ENCODE measurements around the gene DPH5.
"Not testable (repeated sequence)": the region's sequence is repeated elsewhere in the genome, so short reads cannot be mapped to it uniquely, and the experiment has no call there.

Gene DPH5

DNA sequence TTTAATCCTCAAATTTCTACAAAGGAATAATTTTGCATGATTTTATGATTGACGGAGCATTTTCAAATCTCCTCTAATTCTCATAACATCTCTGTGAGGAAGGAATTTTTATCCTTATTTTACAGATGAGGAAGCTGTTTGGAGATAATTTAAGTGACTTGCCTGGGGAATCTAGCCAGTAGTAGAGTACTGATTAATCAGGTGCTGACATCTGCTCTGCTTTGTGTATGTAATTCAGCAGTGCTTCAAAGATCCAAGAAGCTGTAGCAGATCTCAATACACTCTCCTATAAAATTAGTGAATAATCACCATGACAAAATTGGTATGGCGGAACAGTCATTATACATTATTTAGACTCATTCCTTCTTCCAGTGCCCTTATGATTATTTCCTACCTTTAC is 46.0 kb downstream of the DPH5 start:
- DNase-seq = no peak

DNA sequence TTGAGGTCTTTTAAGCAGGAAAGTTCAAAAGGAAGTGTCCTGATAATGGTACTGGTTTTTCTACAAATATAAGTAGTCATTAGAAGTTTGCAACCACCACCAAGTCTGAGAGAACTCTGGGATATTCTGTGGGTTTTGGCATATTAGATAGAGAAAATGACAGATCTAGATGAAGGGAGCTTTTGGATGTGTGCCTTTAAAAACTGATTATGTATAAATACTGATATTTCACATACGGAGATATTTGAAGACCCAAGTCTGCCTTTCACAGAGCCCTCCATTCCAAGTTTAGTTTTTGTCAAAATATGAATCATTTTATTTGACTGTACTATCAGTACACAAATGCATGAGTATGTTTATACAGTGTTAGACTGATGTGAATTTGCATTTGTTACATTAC is 48.6 kb downstream of the DPH5 start:
- no peak for DNase-seq

GRCh38 chr1:100972185-100972584 is 53.4 kb downstream of the DPH5 start:
- DNase-seq = peak in 1 of 3 experiments; percentile 55

DNA sequence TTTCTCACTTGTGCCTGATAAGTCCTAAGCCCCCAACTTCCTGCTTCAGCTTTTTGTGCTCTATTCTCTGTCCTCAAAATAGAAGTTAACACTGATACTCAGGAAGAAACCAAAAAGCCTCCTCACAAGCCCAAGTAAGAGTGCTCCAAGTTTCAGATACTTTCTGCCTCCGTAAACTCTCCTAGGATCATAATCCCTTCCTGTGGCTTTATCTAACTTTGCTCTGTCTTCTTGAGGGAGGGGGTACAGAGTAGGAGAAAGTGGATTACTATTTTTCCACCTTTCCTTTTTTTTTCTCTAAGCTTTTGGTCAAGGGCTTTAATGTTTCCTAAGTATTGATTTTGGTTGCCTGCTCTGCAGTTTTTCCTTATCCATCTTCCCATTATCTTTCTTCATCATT is 54.6 kb downstream of the DPH5 start:
- no peak for DNase-seq

- DNase-seq = no peak
Observed at GRCh38 chr1:100969327-100969726, 56.3 kb downstream of the DPH5 start.

DNA sequence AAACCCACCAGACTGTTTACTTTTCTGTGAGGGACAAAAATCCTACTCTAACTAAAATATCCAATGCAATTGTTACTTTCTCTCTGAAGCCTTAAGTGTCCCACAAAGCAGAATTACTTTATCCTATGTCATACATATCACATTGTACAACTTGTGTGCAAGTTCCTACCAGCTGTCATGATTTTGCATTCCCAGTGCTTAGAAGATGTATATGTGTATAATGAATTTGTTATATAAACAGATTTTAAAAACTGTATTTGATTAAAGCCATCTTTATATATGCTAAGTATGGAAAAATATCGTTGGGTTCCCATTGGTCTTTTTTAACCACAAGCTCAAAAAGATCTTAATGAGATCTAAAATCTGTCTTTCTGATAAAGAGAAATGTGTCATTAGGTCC is 57.0 kb downstream of the DPH5 start:
- no peak for DNase-seq

DNA sequence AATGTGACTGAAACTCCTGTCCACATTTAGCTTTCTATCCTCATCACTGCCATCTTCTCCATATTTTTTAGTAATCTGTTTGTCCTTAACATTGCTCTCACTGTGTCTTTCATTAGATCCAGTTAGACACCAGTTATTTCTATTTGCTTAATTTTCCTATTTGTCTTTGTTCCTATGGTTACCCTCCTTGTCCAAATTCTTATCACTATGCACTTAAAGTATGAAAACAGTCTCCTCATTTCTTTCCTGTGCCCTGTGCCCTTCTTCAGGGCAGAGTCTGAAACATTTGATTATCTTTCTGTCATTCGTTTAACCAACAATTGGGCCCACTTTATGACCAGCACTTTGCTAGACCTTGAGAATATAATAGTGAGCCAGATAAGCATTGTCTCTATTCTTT is 65.5 kb downstream of the DPH5 start:
- DNase-seq = no peak

- no peak for DNase-seq
Observed at GRCh38 chr1:100959502-100960060, 66.0 kb downstream of the DPH5 start.

GRCh38 chr1:100955322-100955721 is 70.3 kb downstream of the DPH5 start:
- peak in 1 of 3 experiments; percentile 27 for DNase-seq

- no peak for DNase-seq
Observed at GRCh38 chr1:100953960-100954730, 71.4 kb downstream of the DPH5 start.

DNA sequence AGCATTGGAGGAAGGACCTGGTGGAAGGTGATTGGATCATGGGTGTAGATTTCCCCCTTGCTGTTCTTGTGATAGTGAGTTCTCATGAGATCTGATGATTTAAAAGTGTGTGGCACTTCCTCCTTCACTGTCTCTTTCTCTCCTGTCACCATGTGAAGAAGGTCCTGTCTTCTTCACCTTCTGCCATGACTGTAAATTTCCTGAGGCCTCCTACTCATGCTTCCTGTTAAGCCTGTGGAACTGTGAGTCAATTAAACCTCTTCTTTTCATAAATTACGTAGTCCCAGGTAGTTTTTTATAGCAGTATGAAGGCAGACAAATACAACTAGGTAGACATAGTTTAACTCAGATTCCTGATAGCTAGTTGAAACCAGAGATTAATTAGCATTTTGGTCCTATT is 72.6 kb downstream of the DPH5 start:
- not testable (repeated sequence) for DNase-seq

GRCh38 chr1:100952104-100952745 is 73.4 kb downstream of the DPH5 start:
- no peak for DNase-seq

DNA sequence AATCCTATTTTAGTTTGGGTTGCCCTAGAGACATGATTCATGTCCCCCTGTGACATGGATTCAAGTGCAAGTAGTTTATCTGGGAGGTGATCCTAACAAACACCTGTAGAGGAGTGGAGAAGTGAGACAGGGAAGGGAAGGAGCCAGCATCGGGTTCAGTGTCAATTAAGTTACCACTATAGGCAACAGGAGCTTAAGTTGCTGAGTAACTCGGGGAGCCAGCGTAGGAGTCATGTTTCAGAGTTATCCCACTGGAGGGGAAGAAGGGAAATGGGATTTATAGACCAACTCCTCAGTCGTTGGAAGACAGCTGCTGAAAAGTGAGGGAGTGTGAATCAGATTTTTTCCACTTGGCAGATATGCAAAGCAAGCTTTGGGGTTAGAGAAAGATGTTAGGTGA is 74.8 kb downstream of the DPH5 start:
- DNase-seq = no peak

GRCh38 chr1:100950337-100950736 is 75.2 kb downstream of the DPH5 start:
- no peak for DNase-seq

DNA sequence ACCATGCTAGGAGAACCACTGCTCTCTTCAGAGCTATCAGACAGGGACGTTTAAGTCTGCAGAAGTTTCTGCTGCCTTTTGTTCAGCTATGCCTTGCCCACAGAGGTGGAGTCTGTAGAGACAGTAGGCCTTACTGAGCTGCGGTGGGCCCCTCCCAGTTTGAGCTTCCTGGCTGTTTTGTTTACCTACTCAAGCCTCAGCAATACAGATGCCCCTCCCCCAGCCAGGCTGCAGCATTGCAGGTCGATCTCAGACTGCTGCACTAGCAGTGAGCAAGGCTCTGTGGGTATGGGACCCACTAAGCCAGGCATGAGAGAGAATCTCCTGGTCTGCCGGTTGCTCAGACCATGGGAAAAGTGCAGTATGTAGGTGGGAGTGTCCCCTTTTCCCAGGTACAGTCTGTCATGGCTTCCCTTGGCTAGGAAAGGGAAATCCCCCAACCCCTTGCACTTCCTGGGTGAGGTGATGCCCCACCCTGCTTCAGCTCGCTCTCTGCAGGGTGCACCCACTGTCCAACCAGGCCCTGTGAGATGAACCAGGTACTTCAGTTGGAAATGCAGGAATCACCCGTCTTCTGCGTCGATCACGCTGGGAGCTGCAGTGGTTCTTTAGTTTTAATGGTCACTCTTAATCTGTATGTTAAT is 75.9 kb downstream of the DPH5 start:
- peak; percentile 45 to 79 (median 58) for DNase-seq

DNA sequence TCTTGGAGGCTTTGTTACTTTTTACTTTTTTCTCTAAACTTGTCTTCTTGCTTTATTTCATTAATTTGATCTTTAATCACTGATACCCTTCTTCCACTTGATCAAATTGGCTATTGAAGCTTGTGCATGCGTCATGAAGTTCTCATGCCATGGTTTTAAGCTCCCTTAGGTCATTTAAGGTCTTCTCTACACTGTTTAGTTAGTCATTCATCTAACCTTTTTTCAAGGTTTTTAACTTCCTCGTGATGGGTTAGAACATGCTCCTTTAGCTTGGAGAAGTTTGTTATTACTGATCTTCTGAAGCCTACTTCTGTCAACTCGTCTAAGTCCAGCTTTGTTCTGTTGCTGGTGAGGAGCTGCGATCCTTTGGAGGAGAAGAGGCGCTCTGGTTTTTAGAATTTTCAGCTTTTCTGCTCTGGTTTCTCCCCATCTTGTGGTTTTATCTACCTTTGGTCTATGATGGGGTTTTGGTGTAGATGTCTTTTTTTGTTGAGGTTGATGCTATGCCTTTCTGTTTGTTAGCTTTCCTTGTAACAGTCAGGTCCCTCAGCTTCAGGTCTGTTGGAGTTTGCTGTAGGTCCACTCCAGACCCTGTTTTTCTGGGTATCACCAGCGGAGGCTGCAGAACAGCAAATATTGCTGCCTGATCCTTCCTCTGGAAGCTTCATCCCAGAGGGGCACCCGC is 76.7 kb downstream of the DPH5 start:
- not testable (repeated sequence) for DNase-seq

DNA sequence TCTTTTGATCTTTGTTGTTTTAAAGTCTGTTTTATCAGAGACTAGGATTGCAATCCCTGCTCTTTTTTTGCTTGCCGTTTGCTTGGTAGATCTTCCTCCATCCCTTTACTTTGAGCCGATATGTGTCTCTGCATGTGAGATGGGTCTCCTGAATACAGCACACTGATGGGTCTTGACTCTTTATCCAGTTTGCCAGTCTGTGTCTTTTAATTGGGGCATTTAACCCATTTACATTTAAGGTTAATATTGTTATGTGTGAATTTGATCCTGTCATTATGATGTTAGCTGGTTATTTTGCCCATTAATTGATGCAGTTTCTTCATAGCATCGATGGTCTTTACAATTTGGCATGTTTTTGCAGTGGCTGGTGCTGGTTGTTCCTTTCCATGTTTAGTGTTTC is 77.8 kb downstream of the DPH5 start:
- DNase-seq = not testable (repeated sequence)

- DNase-seq = not testable (repeated sequence)
Observed at GRCh38 chr1:100946064-100946463, 79.5 kb downstream of the DPH5 start.

DNA sequence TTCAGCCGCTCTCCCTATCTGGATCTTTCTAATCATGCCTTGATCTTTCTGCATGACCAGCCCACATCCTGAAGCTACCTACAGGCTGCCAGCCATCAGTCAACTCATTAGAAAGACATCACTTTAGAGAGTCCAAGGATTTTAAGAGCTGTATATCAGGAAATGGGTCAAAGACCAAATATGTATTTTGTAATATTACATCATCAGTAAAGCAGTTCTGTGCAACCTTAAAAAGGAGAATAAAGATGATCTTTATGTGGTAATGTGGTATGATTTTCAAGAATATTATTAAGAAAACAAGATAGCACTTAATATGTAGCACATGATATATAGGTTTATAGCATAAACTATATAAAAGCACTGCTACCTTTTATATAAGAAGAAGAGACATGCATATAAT is 82.1 kb downstream of the DPH5 start:
- DNase-seq = no peak

GRCh38 chr1:100942304-100943046 is 83.1 kb downstream of the DPH5 start:
- no peak for DNase-seq

GRCh38 chr1:100941580-100942216 is 83.9 kb downstream of the DPH5 start:
- DNase-seq = no peak

- DNase-seq = no peak
Observed at GRCh38 chr1:100941098-100941527, 84.5 kb downstream of the DPH5 start.
